HUES48 (cell line): ENCODE data around the gene TOPAZ1.

Source experiments
- H3K27ac ChIP-seq: one replicate; pipeline ENCODE4 v1.7.0; 2013; ENCODE audit warnings: low read depth, low read length, inconsistent platforms
- H3K27me3 ChIP-seq: 2 replicates; pipeline ENCODE4 v1.6.1; 2013; ENCODE audit warnings: mild to moderate bottlenecking, low read length; ENCODE audit not compliant: control insufficient read depth, insufficient read depth
- H3K36me3 ChIP-seq: 2 replicates; pipeline ENCODE4 v1.6.1; 2013; ENCODE audit warnings: low read length; ENCODE audit not compliant: control insufficient read depth, insufficient read depth
- H3K4me1 ChIP-seq: 2 replicates; pipeline ENCODE4 v1.6.1; 2013; ENCODE audit warnings: mild to moderate bottlenecking, low read length; ENCODE audit not compliant: control insufficient read depth, insufficient read depth
- H3K4me3 ChIP-seq: 2 replicates; pipeline ENCODE4 v1.5.1; 2013; ENCODE audit warnings: mild to moderate bottlenecking, low read depth, low read length
- H3K9ac ChIP-seq: 2 replicates; pipeline ENCODE4 v1.6.1; 2013; ENCODE audit warnings: mild to moderate bottlenecking, low read depth, low read length, moderate library complexity
- H3K9me3 ChIP-seq: 2 replicates; pipeline ENCODE4 v1.6.1; 2013; ENCODE audit warnings: low read length; ENCODE audit not compliant: control insufficient read depth, insufficient read depth

The TOPAZ1 gene

DNA sequence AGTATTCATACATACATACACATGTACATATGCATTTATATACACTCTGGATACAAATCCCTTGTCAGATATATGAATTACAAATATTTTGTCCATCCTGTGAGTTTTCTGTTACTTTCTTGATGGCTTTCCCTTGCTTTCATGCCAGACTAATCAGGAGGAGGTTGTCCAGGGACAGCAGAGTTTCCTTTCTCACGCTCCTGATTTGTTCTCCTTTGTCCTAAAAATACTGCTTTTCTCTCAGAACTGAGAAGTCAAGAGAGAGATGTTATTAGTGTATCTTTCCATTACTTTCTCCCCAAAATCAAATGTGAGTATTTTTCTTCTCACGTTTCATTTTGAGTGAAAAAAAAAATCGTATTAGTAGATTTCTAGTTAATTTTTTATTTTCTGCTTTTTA lies 84.8 kb downstream of the TOPAZ1 start:
- Histone ChIP-seq H3K9me3 (no peaks in the 10 kb centered on the region), H3K27me3 (no peaks in the 10 kb centered on the region), H3K9ac (no peak overlapping the region), H3K4me3 (no peak overlapping the region), H3K27ac (no peak overlapping the region), H3K4me1 (0 out of 2 replicates have a peak, but pooled peaks cover 3% of the 10 kb centered on the region), H3K36me3 (no peaks in the 10 kb centered on the region)

DNA sequence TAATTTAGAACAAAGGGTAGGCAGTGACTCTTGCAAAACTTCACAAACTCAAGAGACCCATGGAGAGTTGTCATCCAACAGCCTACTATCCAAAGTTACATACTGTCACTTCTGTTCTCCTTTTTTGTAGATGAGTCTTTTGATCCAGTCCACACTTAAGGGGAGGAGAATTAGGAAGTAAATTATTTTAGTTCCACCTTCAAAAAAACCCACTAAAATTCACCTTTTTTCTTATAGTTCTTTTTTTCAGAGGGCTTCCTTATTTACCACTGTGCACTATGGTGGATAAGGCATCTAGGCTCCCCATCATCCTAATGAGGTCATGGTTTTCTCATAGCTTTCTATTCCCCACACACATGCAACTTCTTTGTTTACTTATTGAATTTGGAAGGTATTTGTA lies 88.3 kb downstream of the TOPAZ1 start:
- Histone ChIP-seq H3K27me3 (no peaks in the 10 kb centered on the region), H3K36me3 (no peaks in the 10 kb centered on the region)

DNA sequence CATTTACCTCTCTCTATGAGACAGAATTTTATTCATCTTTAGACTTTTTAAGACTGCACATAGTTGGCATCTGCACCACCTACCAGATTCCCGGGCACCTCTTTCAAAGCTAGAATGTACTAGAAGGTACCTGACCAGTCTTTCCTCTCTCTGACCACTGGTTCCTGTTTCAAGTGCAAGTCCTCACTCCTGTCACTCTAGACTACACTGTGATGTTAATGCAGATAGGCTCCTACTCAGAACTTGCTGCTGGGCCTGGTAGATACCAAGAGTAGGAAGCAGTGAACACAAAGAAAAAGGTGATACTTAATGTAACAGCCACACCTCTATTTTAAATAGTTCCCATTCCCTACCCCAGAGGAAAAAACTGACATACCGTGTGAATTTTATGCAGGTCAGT lies 88.8 kb downstream of the TOPAZ1 start:
- H3K27ac ChIP-seq: no peak overlapping the region
- H3K36me3 ChIP-seq: no peaks in the 10 kb centered on the region

More for the DNA sequence above, 88.3 kb downstream of the TOPAZ1 start:
- Histone ChIP-seq H3K4me1 (0 out of 2 replicates have a peak, but pooled peaks cover 3% of the 10 kb centered on the region), H3K4me3 (no peak overlapping the region), H3K9me3 (no peaks in the 10 kb centered on the region), H3K27ac (no peak overlapping the region), H3K9ac (no peak overlapping the region)

DNA sequence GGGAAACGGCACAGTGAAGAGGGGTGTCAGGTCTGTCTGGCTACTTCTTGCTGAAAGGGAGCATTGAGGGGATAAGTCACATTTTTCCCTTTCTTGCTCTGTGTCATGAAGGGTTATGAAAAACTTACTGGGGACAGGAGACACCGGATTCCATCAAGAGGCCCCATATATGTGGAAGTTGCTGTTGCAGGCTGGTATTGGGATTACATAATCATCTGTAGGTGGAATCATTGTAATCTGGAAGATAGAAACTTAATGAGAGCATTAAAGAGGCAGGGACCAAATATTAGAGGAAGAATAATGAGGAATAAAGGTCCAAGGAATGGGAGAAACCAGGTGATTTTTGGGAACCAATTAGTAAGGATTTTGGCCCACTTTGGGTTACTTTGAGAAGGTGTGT lies 92.6 kb downstream of the TOPAZ1 start:
- no peaks in the 10 kb centered on the region for H3K36me3 ChIP-seq
- H3K9me3 ChIP-seq: no peaks in the 10 kb centered on the region
- H3K27me3 ChIP-seq: no peaks in the 10 kb centered on the region
- H3K4me1 ChIP-seq: peaks cover 12% of the 10 kb centered on the region
- no peak overlapping the region for H3K4me3 ChIP-seq
- no peak overlapping the region for H3K9ac ChIP-seq
- H3K27ac ChIP-seq: no peak overlapping the region

More for the DNA sequence above, 88.8 kb downstream of the TOPAZ1 start:
- Histone ChIP-seq H3K4me3 (no peak overlapping the region), H3K27me3 (no peaks in the 10 kb centered on the region), H3K4me1 (0 out of 2 replicates have a peak, but pooled peaks cover 3% of the 10 kb centered on the region), H3K9ac (no peak overlapping the region), H3K9me3 (no peaks in the 10 kb centered on the region)

DNA sequence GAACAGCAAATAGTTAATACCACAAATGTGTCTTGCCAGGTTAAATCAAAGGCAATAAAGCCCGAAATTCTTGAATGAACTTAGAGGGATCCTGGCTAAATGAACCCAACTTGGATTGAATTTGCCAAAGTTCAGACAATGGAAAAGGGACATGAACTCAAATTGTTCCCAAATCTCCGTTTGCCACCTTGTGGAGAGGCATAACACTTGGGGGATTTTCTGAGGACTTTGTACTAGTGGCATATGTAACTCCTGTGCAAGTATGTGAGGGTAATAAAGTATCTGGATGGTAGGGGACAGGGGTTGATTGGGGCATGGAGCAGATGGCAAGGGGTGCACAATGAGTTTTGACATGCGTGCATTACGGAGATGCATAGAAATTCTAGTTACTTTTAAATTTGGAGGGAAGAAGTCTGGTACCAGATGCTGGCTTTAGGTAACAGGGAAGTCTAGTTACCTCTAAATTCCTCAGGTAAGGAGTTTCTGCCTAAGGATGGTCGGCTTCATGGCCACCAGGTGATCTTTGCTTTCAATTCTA lies 95.6 kb downstream of the TOPAZ1 start:
- H3K27ac ChIP-seq: peak overlapping the region; percentile 95
- H3K27me3 ChIP-seq: no peaks in the 10 kb centered on the region
- no peaks in the 10 kb centered on the region for H3K9me3 ChIP-seq
- peak overlapping the region; percentile 93 for H3K9ac ChIP-seq
- peaks cover 18% of the 10 kb centered on the region for H3K4me1 ChIP-seq
- H3K36me3 ChIP-seq: peaks cover 4% of the 10 kb centered on the region; the same call in 1 of the 2 replicates
- peak overlapping the region; percentile 89 for H3K4me3 ChIP-seq

DNA sequence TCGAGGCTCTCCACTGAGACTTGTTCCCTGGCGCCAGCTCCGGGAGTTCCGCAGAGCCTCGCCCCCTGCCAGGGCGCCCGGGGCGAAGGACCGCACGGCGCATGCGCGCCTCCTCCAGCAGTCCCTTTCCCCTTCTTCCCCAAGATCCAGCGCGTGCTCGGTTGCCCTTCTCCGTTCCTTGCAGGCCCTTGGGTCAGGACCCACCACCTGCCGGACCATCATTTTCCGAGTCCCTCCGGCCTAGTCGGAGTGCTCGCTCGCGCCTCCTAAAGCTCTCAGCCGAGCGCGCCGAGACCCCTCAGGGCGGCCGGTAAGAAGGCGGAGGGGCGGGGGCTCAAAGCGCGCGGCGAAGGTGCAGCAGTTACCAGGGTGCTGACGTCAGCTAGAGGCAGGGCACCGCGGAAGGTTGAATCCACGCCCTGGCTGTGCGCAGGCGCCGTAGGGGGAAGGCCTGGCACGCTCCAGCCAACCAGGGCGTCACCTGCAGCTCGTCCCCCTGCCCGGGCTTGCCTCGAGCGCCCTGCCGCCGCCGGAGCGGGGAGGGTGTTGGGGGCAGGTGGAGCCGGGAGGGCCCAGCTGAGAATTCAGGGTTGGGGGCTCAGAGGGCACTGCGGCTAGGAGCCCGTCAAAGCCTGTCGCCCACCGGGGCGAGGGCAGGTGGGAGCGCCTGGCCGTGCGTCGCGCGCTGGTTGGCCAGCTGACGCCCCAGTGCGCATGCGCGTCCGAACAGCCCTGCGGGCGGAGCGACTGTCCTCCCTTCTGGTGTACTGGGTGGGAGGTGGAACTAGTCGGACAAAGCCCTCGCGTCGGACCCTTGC lies 96.5 kb downstream of the TOPAZ1 start, which contains the start of gene TCAIM:
Gene TCAIM (plus strand): TSS at position 757 of the 818 bp plus-strand sequence. CDS start 16,017 bp downstream, outside the sequence.
- H3K36me3 ChIP-seq: peaks cover 4% of the 10 kb centered on the region; the same call in 1 of the 2 replicates
- peak within 1 kb of the TSS; percentile 89 for H3K4me3 ChIP-seq
- no peaks in the 10 kb centered on the region for H3K27me3 ChIP-seq
- H3K9ac ChIP-seq: peak within 1 kb of the TSS; percentile 93
- H3K9me3 ChIP-seq: no peaks in the 10 kb centered on the region
- peak within 1 kb of the TSS; percentile 95 for H3K27ac ChIP-seq
- H3K4me1 ChIP-seq: peaks cover 18% of the 10 kb centered on the region

DNA sequence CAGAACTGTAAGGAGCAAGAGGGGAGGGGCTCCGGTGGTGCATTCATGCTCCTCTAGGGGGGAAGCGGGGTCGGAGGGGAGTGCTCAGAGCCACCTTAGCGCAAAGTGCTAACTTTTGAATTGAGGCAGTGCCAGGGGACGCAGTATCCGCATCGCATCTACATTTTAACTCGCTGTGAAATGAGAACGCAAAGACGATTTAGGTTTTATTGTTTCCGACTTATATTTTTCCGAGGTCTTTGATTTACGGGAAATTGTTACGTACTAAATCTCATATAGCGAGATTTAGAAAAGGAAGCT lies 97.1 kb downstream of the TOPAZ1 start:
- H3K9ac ChIP-seq: peak overlapping the region; percentile 93
- peaks cover 4% of the 10 kb centered on the region; the same call in 1 of the 2 replicates for H3K36me3 ChIP-seq
- no peaks in the 10 kb centered on the region for H3K9me3 ChIP-seq
- peak overlapping the region; percentile 95 for H3K27ac ChIP-seq
- peaks cover 18% of the 10 kb centered on the region for H3K4me1 ChIP-seq
- H3K27me3 ChIP-seq: no peaks in the 10 kb centered on the region
- peak overlapping the region; percentile 89 for H3K4me3 ChIP-seq

DNA sequence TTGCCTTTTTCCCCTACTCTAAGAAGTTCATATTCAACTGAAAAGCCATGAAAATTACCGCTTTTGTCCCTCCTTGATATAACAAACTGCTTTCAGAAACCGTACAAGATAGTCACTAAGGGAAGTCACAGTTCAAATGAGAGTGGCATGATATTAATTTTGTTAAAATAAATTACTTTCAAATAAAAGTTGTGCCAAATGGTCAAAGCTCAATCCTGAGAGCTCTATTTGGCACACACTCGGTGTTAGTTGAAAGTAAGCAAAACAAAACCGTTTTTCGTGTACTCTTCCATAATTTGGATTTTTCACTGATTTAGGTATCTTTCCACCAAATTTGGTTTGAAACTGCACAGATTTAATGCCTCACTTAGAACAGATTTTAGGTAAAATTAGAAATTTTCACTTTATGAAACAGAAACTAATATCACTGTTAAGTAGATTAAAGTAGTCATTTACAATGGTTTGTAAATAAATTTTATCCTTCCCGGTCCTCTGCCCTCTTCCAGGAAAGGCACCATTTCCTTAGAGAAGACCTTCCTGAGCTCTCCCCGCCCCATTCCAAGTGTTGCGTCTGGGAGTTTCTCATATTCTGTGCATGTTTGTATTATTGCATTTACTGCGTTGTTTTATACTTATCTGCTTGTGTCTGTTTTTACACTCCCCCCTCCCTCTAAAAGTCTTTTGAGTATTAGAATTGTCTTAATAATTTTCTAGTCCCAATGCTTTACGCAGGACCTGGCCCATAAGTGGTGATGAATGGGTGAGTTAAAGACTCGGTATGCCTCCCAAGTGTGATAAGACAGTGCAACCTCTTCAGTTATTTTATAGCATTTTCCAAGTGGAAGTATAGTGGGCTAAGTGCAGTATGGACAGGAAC lies 97.7 kb downstream of the TOPAZ1 start:
- Histone ChIP-seq H3K4me1 (peaks cover 18% of the 10 kb centered on the region), H3K27me3 (no peaks in the 10 kb centered on the region), H3K9me3 (no peaks in the 10 kb centered on the region), H3K27ac (peak overlapping the region; percentile 95), H3K4me3 (peak overlapping the region; percentile 89), H3K36me3 (peaks cover 4% of the 10 kb centered on the region), H3K9ac (peak overlapping the region; percentile 93)

DNA sequence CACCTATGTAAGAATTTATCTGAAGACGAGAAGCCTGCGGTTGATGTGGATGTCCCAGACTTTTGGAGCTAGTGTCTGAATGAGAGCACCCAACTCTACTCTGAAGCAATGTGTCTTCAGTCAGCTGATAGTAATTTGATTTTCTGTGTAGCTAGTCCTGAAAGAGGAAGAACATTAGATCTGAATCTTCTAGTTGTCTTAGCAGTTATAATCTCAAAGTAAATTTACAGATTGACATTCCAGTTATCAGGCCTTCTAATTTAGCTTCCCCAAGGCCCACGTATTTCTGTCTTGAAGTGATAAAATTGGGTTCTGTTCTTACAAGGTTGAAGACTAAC lies 98.3 kb downstream of the TOPAZ1 start:
- peaks cover 18% of the 10 kb centered on the region for H3K4me1 ChIP-seq
- H3K27me3 ChIP-seq: no peaks in the 10 kb centered on the region
- H3K9ac ChIP-seq: no peak overlapping the region
- peaks cover 4% of the 10 kb centered on the region for H3K36me3 ChIP-seq
- H3K4me3 ChIP-seq: peak overlapping the region; percentile 89; the same call in 1 of the 2 replicates
- no peak overlapping the region for H3K27ac ChIP-seq
- H3K9me3 ChIP-seq: no peaks in the 10 kb centered on the region

DNA sequence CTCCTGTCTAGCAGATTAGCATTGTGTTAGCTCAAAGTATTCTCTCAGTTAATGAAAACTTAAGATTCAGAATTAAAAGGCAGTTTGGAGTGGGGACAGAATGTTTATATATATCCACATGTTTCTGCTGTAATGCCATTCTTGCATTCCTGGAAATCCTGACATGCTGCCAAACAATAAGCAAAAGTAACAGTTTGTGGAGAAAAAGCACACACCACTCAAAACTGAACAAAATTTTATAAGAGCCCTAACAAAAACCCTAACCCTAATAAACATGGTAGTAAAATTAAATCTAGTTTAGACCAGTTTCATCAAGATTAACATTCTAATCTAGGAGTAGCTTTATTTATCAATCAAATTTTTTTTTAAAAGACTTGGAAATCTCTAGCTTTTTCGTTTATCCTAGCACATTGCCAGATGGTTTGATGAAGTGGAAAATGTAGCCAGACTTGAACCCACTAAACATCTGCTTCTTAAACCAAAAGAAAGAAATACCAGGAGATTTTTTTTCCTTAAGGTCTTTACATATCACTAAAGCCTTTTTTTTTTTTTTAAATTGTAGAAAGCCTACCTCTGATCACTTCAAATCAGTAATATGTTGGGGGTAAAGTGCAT lies 100.6 kb downstream of the TOPAZ1 start:
- Histone ChIP-seq H3K9me3 (no peaks in the 10 kb centered on the region), H3K9ac (no peak overlapping the region), H3K36me3 (peaks cover 4% of the 10 kb centered on the region), H3K27me3 (no peaks in the 10 kb centered on the region), H3K4me3 (no peak overlapping the region), H3K4me1 (peaks cover 15% of the 10 kb centered on the region), H3K27ac (no peak overlapping the region)
